ENCODE results near the gene HIVEP3. TPM values are rescaled to one million over a fixed set of nuclear protein-coding genes. Genes with fewer than 3 reads are reported as not detected.

The HIVEP3 gene
- total and polyA plus RNA-seq, 2 donors (not counting 1 experiment from before 2014, with no cell fraction given): 2.0 to 5.1 TPM

- Histone ChIP-seq H3K4me1 (ENCODE audit: control insufficient read depth in 2 of 2, insufficient read depth in 2 of 2, low read length in 2 of 2) (peaks cover 31 to 34% of the 10 kb centered on the region in 2 donors), H3K27ac (ENCODE audit: low read length in 2 of 2) (no peak overlapping the region), H3K4me2 (replicated peaks; ENCODE audit: low read depth, low read length, poor library complexity, severe bottlenecking) (no peak overlapping the region), H2AFZ (ENCODE audit: insufficient read depth, low read depth, low read length, poor library complexity, severe bottlenecking) (no peak overlapping the region), H4K20me1 (ENCODE audit: control insufficient read depth, insufficient read depth, low read length, poor library complexity, severe bottlenecking) (no peaks in the 10 kb centered on the region), H3K4me3 (ENCODE audit: control extremely low read depth in 1 of 5, extremely low read depth in 1 of 5, insufficient read depth in 1 of 5, low read depth in 2 of 5, low read length in 4 of 5) (no peak overlapping the region), H3K27me3 (replicated peaks in 1 of 4; ENCODE audit: control extremely low read depth in 1 of 4, control insufficient read depth in 3 of 4, insufficient read depth in 4 of 4, low read length in 3 of 4) (peaks cover 0 to 38% (median 26%) of the 10 kb centered on the region in 4 experiments), H3K79me2 (ENCODE audit: control insufficient read depth, insufficient read depth, low read length) (no peaks in the 10 kb centered on the region), H3K9me3 (ENCODE audit: control extremely low read depth in 1 of 3, control insufficient read depth in 2 of 3, insufficient read depth in 1 of 3, low read length in 2 of 3) (peaks cover 0 to 9% (median 0%) of the 10 kb centered on the region in 3 donors), H3K9ac (ENCODE audit: low read length) (no peak overlapping the region), H3K36me3 (replicated peaks in 1 of 2; ENCODE audit: control extremely low read depth in 1 of 2, control insufficient read depth in 1 of 2, extremely low read depth in 1 of 2, insufficient read depth in 2 of 2, low read length in 1 of 2) (no peaks in the 10 kb centered on the region)
- TF ChIP-seq CTCF (IDR thresholded peaks at IDR 0.05) (no peak), EZH2 (IDR thresholded peaks at IDR 0.05; ENCODE audit: borderline replicate concordance, insufficient read depth, low read depth, low read length, poor library complexity, severe bottlenecking) (no peak)
- intact Hi-C loops (cut with micrococcal nuclease): no loop called here
- Mint-ChIP-seq H3K27ac (no peak overlapping the region), H3K4me1 (peaks cover 33% of the 10 kb centered on the region), H3K4me3 (no peak overlapping the region), H3K9me3 (ENCODE audit: insufficient read depth) (peaks cover 5% of the 10 kb centered on the region), H3K27me3 (peaks cover 44% of the 10 kb centered on the region)
- ATAC-seq (ENCODE audit: low read depth) (no peak), DNase-seq (no peak)
- ChIA-PET CTCF (interaction anchor here (0.7 kb wide), 1 partner anchor 405 kb away, joined by 3 read pairs; no protein-coding TSS in a partner anchor), POLR2A (no interaction called here)
- WGBS (ENCODE audit: insufficient coverage): no CpG with 5 or more reads among the region's 2 CpGs
Observed at GRCh38 chr1:41920658-41921057, 1.9 kb upstream of the HIVEP3 start.

GRCh38 chr1:41919764-41920397, 1.2 kb upstream of the HIVEP3 start:
- TF ChIP-seq EZH2 (IDR thresholded peaks at IDR 0.05; ENCODE audit: borderline replicate concordance, insufficient read depth, low read depth, low read length, poor library complexity, severe bottlenecking) (no peak), CTCF (IDR thresholded peaks at IDR 0.05) (no peak)
- Histone ChIP-seq H3K79me2 (ENCODE audit: control insufficient read depth, insufficient read depth, low read length) (no peaks in the 10 kb centered on the region), H3K9me3 (ENCODE audit: control extremely low read depth in 1 of 3, control insufficient read depth in 2 of 3, insufficient read depth in 1 of 3, low read length in 2 of 3) (peaks cover 0 to 9% (median 0%) of the 10 kb centered on the region in 3 donors), H4K20me1 (ENCODE audit: control insufficient read depth, insufficient read depth, low read length, poor library complexity, severe bottlenecking) (no peaks in the 10 kb centered on the region), H3K4me1 (ENCODE audit: control insufficient read depth in 2 of 2, insufficient read depth in 2 of 2, low read length in 2 of 2) (peaks cover 31 to 34% of the 10 kb centered on the region in 2 donors), H3K9ac (ENCODE audit: low read length) (peak overlapping the region; percentile 39), H3K27ac (ENCODE audit: low read length in 2 of 2) (no peak overlapping the region), H3K27me3 (replicated peaks in 1 of 4; ENCODE audit: control extremely low read depth in 1 of 4, control insufficient read depth in 3 of 4, insufficient read depth in 4 of 4, low read length in 3 of 4) (peaks cover 0 to 44% (median 29%) of the 10 kb centered on the region in 4 experiments), H3K36me3 (replicated peaks in 1 of 2; ENCODE audit: control extremely low read depth in 1 of 2, control insufficient read depth in 1 of 2, extremely low read depth in 1 of 2, insufficient read depth in 2 of 2, low read length in 1 of 2) (no peaks in the 10 kb centered on the region), H3K4me2 (replicated peaks; ENCODE audit: low read depth, low read length, poor library complexity, severe bottlenecking) (peak overlapping the region; percentile 64), H2AFZ (ENCODE audit: insufficient read depth, low read depth, low read length, poor library complexity, severe bottlenecking) (peak overlapping the region; percentile 48), H3K4me3 (ENCODE audit: control extremely low read depth in 1 of 5, extremely low read depth in 1 of 5, insufficient read depth in 1 of 5, low read depth in 2 of 5, low read length in 4 of 5) (peak overlapping the region in 4 of 5 experiments; percentile 25 to 39 (median 31))
- H3K27ac Mint-ChIP-seq: no peak overlapping the region
- ATAC-seq (ENCODE audit: low read depth) (peak; percentile 73), DNase-seq (peak; percentile 37)
- intact Hi-C loops (cut with micrococcal nuclease): no loop called here
- 20% methylated on average over 15 of the region's 18 CpGs for WGBS (ENCODE audit: insufficient coverage)
- ChIA-PET POLR2A (no interaction called here), CTCF (no interaction called here)
- H3K4me1 Mint-ChIP-seq: peaks cover 33% of the 10 kb centered on the region
- H3K4me3 Mint-ChIP-seq: peak overlapping the region; percentile 69
- H3K9me3 Mint-ChIP-seq (ENCODE audit: insufficient read depth): peaks cover 5% of the 10 kb centered on the region
- peaks cover 46% of the 10 kb centered on the region for H3K27me3 Mint-ChIP-seq
